HL-60/S4 treated with phorbol 12-myristate 13-acetate at 8.2 ng/mL for 4 days and 3 days (cell line): Measurements from ENCODE around the gene MTARC1.

Experiments
- in situ Hi-C: fragments of 300-500 bp; cut with MboI; formaldehyde crosslinking; loops from 2 replicates; pipeline ENCODE4 v1.15.0; 2022; ENCODE audit warnings: low sequenced_read_pairs

Gene MTARC1

DNA sequence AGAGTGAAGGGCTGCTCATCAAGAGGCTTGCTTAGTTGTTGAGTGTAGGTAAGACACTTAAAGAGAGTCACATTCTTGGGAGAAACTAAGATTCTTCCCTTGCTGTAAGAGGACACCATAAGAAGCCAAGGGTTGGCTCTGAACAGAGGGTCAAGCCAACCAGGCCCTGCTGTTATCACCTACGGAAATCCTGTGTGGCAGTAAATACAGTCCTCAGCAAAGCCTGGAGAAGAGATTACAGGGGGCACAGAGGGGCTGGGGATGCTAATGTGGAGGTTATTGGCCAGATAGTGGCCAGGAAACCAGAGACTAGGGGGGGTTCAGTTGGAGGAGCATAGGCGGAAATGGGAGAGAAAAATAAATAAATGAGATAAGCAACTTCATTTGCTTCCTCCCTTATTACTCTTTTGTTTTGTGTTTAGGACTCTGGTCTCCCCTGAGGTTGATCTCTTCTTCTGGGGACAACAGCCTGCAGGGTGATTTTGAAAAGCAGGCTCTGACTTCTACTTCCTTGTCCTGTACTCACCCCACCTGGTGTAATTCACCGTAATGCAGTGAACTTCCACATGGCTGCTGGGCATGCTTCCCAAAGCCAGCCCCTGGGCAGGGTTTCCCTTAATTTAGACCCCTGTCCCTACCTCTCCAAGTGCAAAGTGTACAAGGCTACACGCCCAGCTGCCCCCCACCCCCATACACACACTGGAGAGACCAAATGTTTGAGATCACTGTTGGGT lies 40.9 kb downstream of the MTARC1 start:
- in situ Hi-C loops = no loop called here

DNA sequence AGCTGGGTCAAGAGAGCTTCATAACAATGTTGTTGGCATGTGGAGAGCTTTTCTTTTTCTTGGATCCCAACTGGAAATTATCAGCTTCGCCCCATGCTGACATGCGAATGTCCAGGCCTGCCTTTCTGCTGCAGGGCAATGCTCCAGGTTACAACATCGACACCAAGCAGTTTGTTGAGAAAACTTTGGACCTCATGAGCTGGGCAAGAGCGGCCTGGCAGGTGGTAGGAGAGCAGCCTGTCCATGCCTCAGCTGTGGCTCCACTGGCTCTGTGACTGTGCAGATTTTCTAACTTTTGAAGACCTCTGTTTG lies 41.4 kb downstream of the MTARC1 start:
- in situ Hi-C loops = no loop called here

DNA sequence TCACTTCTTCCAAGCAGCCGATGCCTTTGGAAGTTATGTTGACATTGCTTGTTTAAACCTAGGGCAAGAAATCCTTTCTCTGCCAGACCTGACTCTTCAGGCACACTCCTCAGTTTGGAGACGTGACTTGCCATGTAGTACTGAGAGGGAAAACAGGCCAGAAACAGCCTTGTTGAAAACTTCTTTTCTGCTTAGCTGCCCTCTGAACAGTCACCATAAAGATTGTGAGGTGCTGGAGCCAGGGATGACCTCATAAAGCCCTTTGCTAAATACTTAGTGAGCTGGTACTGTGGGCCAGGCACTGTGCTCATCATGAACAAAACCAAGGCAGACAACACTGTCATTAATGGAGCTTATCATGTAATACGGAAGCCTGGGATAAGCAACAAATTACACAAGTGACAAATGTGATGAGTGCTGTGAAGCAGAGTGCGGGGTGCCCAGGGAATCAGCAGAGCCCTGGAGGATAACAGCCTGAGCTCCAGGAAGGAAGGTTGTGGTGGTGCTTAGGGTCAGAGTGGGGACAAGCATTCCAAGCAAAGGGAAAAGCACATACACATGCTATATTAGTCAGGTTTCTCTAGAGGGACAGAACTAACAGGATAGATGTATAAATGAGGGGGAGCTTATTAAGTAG lies 42.4 kb downstream of the MTARC1 start:
- in situ Hi-C loops = no loop called here

DNA sequence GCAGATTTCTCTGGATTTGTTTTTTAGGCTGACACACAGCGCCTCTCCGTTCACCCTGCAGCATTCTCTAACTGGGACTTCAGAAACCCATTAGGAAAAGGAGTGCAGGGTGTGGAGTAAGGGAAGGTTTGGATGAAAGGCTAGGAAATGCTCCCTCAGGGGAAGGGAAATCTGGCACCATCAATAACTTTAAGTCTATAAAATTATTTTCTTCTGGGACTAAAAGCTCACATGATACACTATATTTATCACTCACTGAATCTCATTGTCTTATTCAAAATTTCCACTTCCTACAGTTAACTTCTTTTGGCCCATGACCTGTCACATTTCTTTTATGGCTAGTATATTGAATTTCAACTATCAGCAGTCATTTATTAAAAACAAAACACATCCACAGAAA lies 46.7 kb downstream of the MTARC1 start:
- in situ Hi-C loops = no loop called here

DNA sequence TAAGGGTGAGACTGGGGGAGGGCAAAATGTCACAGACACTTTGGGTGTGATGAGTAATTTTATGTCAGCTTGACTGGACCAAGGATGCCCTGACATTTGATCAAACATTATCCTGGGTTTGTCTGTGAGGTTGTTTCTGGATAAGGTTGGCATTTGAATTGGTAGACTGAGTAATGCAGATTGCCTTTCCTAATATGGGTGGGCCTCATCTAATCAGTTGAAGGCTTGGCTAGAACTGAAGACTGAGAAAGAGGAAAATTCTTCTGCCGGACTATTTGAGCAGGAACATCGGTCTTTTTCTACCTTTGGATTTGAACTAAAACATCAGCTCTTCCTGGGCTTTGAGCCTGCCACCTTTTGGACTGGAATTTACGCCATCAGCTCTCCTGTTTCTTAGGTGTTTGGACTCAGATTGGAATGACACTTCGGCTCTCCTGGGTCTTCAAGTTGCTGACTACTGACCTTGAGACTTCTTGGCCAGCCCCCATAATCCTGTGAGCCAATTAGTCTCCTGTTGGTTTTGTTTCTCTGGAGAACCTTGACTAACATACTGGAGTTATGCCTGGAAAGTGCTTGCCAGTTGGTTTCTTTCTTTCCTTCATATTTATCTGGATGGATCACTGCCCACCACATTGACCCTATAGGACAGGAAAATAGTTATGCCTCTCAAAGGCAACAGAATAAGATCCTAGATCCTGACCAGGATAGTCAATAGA lies 47.6 kb downstream of the MTARC1 start:
- in situ Hi-C loops = no loop called here
